COLO668 (cell line): ENCODE data around the gene CCDC183.

ENCODE experiments used
- DNase-seq: peaks from one replicate; lab custom pipeline; 2025; ENCODE audit not compliant: unreplicated experiment; lab: John Stamatoyannopoulos, UW

The CCDC183 gene

GRCh38 chr9:136760424-136760823 is 35.7 kb upstream of the CCDC183 start:
- DNase-seq: no peak

GRCh38 chr9:136760834-136761544 is 35.1 kb upstream of the CCDC183 start:
- DNase-seq: peak; percentile 61

GRCh38 chr9:136761545-136761981 is 34.6 kb upstream of the CCDC183 start:
- no peak for DNase-seq

GRCh38 chr9:136762221-136762691 is 33.9 kb upstream of the CCDC183 start:
- no peak for DNase-seq

- no peak for DNase-seq
Observed at GRCh38 chr9:136762915-136763648, 33.1 kb upstream of the CCDC183 start.

- DNase-seq: no peak
Observed at GRCh38 chr9:136763649-136764035, 32.5 kb upstream of the CCDC183 start.

GRCh38 chr9:136764301-136764891 is 31.7 kb upstream of the CCDC183 start, which contains the start of gene LCN15:
LCN15 (minus strand) TSS chr9:136764518; CDS start chr9:136764488, 30 bp downstream.
- peak; percentile 94 for DNase-seq

GRCh38 chr9:136765041-136765440 is 31.1 kb upstream of the CCDC183 start:
- peak; percentile 23 for DNase-seq

- DNase-seq: peak; percentile 25
Observed at GRCh38 chr9:136765745-136766409, 30.3 kb upstream of the CCDC183 start.

GRCh38 chr9:136766410-136767120 is 29.6 kb upstream of the CCDC183 start:
- DNase-seq: peak; percentile 80

GRCh38 chr9:136769710-136770191 is 26.4 kb upstream of the CCDC183 start:
- peak; percentile 36 for DNase-seq

GRCh38 chr9:136771907-136772415 is 24.2 kb upstream of the CCDC183 start:
- DNase-seq: no peak

GRCh38 chr9:136773386-136774044 is 22.6 kb upstream of the CCDC183 start:
- peak; percentile 31 for DNase-seq

- no peak for DNase-seq
Observed at GRCh38 chr9:136774416-136775045, 21.6 kb upstream of the CCDC183 start.

GRCh38 chr9:136775191-136775590 is 20.9 kb upstream of the CCDC183 start:
- no peak for DNase-seq

GRCh38 chr9:136776947-136777346 is 19.2 kb upstream of the CCDC183 start:
- DNase-seq: no peak

GRCh38 chr9:136777359-136777758 is 18.8 kb upstream of the CCDC183 start:
- DNase-seq: no peak

GRCh38 chr9:136779808-136780207 is 16.3 kb upstream of the CCDC183 start:
- no peak for DNase-seq

- DNase-seq: no peak
Observed at GRCh38 chr9:136782452-136782851, 13.7 kb upstream of the CCDC183 start.
